NCI-H82 treated with DMSO at 0.1 percent for 48 hours (cell line): ENCODE data around the gene IL37.
"Not testable (repeated sequence)": the region's sequence is repeated elsewhere in the genome, so short reads cannot be mapped to it uniquely, and the experiment has no call there.

Source experiments
- DNase-seq: peaks from one replicate; lab custom pipeline; 2025; ENCODE audit not compliant: unreplicated experiment; lab: John Stamatoyannopoulos, UW

The IL37 gene

DNA sequence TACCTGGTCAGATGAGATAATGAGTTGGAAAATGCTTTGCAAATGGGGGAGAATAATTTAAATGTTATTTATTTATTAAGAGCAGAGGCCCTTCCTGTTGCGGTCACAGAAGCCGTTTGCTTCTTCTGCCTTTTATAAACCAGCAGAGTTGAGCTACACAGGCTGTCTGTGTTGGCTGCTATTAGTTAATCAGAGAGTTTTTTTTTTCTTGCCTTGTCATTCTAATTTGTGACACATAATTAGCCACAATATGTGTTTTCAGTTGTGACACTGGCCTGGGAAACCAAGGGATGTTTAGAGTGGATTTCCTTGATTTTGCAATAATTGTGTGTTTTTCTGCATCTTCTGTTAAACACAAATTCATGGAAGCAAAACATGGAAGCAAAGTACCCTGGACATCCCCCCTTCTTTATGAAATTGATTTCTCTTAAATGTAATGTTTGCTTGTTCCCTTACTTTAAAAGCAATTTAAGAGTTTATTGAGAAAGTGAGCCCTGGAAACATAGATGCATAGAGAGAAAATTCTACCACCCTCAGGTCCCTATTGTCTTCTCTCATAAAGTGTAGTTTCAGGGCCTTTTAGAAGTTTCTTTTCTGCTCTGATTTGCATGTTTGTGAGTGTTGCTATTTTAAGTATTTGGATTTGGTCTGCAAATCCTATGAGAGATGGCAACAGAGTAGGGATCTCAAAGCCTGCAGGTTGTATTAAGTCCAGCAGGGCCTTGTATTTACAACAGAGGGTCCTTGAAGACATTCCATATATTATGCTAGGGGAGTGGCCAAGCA lies 22.8 kb upstream of the IL37 start:
- DNase-seq = no peak

DNA sequence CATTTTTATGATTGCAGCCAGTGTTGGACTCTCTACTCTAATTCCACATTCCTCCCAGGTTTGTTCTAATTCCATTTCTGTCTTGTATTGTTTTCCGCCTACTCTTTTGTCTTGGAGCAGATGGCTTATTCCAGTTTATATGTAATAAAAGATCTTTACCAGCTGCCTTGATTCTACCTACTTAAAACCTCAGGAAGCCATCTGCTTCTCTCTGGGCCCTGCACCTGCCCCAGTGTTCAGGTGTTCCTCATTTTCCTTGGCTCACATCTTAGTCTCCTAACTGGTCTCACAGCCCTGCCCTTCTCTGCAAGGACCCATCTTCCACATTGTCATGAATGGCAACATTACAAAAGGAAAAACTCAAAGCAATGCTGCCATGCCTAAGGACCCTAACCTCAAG lies 21.0 kb upstream of the IL37 start:
- peak; percentile 26 for DNase-seq

GRCh38 chr2:112891385-112891831 lies 19.6 kb upstream of the IL37 start:
- DNase-seq = no peak

DNA sequence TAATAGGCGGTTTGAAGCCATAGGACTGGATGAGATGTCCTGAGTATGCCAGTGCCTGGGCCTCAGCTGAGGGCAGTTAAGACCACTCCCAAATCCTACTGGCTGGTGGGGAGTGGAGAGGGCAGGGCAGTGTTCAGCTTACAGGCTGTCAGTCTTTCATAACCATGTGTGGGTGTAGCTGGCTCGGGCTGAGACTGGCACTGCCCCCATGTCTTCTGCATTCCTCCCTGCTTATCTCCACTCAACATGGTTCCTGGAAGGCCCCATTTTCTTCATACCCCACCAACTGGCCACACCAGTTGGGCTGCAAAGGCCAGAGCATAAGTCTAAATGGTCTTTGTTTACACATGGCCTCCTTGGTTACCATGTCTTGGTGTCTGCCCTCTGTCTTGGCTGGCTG lies 17.2 kb upstream of the IL37 start:
- no peak for DNase-seq

GRCh38 chr2:112896909-112897623 lies 13.9 kb upstream of the IL37 start:
- no peak for DNase-seq

GRCh38 chr2:112897624-112897978 lies 13.4 kb upstream of the IL37 start:
- no peak for DNase-seq

- not testable (repeated sequence) for DNase-seq
Observed at GRCh38 chr2:112901431-112902065, 9.4 kb upstream of the IL37 start.

GRCh38 chr2:112902816-112903215 lies 8.1 kb upstream of the IL37 start:
- no peak for DNase-seq

DNA sequence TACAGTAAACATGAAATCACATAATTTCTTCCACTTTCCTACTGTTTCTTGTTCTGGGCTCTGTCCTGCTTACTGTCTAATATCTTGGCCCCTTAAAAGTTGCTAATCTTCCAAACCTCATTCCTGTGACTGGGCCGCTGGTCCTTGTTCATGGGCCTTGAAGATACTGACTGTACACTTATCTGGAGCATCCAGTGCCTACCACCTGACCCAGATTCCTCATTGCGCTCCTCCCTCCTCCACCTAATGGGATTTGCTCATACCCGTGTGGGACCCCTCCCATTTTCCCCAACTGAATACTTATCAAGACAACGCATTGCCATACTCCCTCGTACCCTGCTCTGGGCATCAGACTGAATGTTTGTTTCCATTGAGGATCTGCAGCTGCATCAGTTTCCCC lies 6.1 kb upstream of the IL37 start:
- no peak for DNase-seq

DNA sequence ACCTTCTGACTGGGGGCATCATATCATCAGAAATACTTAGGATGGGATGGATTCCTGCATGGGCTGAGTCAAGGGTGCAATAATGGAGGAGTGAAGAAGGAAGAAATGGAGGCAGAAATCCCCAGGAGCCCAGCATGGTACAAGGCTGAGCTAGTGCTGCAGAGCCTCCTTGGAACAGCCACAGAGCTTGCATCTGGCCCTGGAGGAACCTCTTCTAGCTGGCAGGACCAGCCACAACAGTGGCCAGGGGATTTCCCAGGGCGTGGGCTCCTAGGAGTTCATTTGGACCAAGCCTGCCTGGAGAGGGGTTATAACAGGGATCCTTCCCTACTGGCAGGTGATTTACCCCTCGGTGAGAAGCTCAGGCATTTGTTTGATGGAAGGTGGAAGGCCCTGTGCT lies 4.7 kb upstream of the IL37 start:
- DNase-seq = no peak

DNA sequence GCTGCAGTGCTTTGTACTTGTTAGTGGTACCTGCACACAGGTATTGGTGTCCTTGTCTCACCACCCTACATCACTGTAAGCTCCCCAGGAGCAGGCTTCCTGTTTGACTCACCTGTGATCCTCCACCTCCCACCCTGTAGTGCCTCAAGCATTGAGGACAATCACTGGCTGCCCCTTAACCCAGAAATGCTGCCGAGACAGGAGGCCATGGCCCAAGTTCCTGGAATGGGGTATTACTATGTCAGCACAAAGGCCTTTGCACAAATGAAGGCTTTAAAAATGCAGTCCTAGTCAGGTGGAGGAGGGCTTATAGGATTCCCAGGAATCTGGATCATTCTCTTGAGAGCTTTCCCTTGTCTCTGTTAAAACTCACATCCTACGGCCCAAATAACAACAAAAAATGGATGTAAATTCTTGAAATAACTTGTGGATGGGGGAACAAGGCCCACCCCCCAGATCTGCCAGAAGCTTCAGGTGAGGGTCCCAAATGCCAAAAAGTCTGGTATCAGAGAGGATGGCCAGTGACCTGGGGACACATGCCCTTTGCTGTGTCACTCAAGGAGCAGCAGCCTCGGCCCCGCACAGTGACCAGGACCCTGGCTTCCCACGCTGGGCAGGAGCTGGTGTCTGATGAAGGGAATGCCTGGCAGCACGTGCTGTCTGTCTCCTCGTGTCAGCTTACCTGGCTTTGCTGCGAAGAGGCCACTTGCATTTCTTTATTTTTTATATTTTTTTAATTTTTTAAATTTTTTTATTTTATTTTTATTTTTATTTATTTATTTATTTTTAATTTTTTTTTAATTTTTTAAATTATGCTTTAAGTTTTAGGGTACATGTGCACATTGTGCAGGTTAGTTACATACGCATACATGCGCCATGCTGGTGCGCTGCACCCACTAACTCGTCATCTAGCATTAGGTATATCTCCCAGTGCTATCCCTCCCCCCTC lies 3.7 kb upstream of the IL37 start:
- DNase-seq = no peak

DNA sequence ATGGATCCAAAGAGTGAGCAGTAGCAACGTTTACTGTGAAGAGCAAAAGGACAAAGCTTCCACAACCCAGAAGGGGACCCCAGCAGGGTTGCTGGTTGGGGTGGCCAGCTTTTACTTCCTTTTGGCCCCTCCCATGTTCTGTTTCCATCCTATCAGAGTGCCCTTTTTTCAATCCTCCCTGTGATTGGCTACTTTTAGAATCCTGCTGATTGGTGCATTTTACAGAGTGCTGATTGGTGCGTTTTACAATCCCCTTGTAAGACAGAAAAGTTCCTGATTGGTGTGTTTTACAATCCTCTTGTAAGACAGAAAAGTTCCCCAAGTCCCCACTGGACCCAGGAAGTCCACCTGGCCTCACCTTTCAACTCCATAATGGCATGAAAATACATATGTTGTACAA lies 2.4 kb upstream of the IL37 start:
- not testable (repeated sequence) for DNase-seq

GRCh38 chr2:112910219-112910618 lies 746 bp upstream of the IL37 start:
- no peak for DNase-seq

GRCh38 chr2:112912403-112912802 lies 1.4 kb downstream of the IL37 start:
- DNase-seq = no peak

GRCh38 chr2:112915300-112916144 lies 4.6 kb downstream of the IL37 start:
- DNase-seq = no peak

DNA sequence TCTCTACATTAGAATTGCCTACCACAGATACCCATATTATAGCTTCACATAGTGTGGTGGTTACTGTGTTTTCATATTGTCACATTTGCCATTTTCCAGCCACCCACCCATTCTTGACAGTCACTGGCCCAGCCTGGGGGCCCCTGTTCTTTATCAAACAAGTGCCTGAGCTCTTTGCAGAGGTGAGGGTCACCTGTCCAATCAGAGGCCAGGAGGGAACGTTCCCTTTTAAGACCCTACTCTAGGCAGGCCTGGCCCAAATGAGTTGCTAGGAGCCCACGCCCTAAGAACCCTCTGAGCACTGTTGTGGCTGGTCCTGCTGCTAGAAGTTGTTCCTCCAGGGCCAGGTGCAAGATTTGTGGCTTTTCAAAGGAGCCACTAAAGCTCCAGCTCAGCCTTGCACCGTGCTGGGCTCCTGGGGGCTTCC lies 5.2 kb downstream of the IL37 start:
- no peak for DNase-seq

- DNase-seq = no peak
Observed at GRCh38 chr2:112916625-112917247, 5.8 kb downstream of the IL37 start.

GRCh38 chr2:112917856-112918255 lies 6.9 kb downstream of the IL37 start:
- no peak for DNase-seq

DNA sequence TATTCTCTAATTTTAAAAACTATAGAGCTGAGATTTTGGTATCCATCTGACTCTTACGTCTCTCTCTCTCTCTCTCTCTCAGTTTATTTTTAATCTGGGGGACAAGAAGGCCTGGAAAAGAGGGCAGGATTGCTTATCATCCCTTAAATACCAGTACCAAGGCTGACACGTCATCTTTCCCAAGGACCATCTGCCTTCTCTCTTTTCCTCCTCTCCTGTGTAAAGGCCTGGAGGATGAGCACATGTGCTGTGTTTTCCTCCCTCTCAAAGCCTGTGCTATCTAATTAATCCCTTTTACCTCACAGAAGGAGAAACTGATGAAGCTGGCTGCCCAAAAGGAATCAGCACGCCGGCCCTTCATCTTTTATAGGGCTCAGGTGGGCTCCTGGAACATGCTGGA lies 7.3 kb downstream of the IL37 start:
- DNase-seq = no peak

GRCh38 chr2:112919086-112919485 lies 8.1 kb downstream of the IL37 start:
- DNase-seq = no peak
